Effector memory CD8-positive, alpha-beta T cell (primary cell): ENCODE measurements around the gene RPL22.

Source experiments
- ATAC-seq: fragments of 150-1000 bp; cut with Tn5 transposase; replicated peaks from 2 replicates; pipeline ENCODE4 v1.10.0; 2021; ENCODE audit warnings: mild to moderate bottlenecking, moderate library complexity
- DNase-seq, 3 experiments: peaks; one replicate each; pipeline ENCODE4 v3.0.0; 2021
- H3K27ac Mint-ChIP-seq, 2 donors: one replicate each; pipeline ENCODE4 v1.8.0; 2022; ENCODE audit warnings: mild to moderate bottlenecking in 2 of 2, mixed read lengths in 2 of 2, moderate library complexity in 2 of 2
- H3K27me3 Mint-ChIP-seq, 2 donors: one replicate each; pipeline ENCODE4 v1.8.0; 2022; ENCODE audit warnings: mixed read lengths in 2 of 2
- H3K36me3 Mint-ChIP-seq: one replicate; pipeline ENCODE4 v1.8.0; 2022; ENCODE audit warnings: mild to moderate bottlenecking, moderate library complexity, mixed read lengths; ENCODE audit not compliant: insufficient read depth
- H3K4me1 Mint-ChIP-seq, 2 donors: one replicate each; pipeline ENCODE4 v1.8.0; 2022; ENCODE audit warnings: low read depth in 2 of 2, mixed read lengths in 2 of 2
- H3K4me3 Mint-ChIP-seq, 2 donors: one replicate each; pipeline ENCODE4 v1.8.0; 2022; ENCODE audit warnings: mild to moderate bottlenecking in 2 of 2, mixed read lengths in 2 of 2, moderate library complexity in 2 of 2
- H3K9me3 Mint-ChIP-seq, 2 donors: one replicate each; pipeline ENCODE4 v1.8.0; 2022; ENCODE audit warnings: mixed read lengths in 2 of 2

RPL22 gene

GRCh38 chr1:6154525-6155319 lies 44.7 kb downstream of the RPL22 start:
- Mint-ChIP-seq H3K27me3 (peaks cover 14 to 25% of the 10 kb centered on the region in 2 donors), H3K4me1 (peaks cover 0 to 7% of the 10 kb centered on the region in 2 donors), H3K27ac (peak overlapping the region in 1 of 2 donors; percentile 68), H3K36me3 (no peaks in the 10 kb centered on the region), H3K4me3 (no peak overlapping the region), H3K9me3 (no peaks in the 10 kb centered on the region)
- DNase-seq (no peak), ATAC-seq (no peak)

GRCh38 chr1:6152882-6153281 lies 46.5 kb downstream of the RPL22 start:
- Mint-ChIP-seq H3K36me3 (no peaks in the 10 kb centered on the region), H3K9me3 (no peaks in the 10 kb centered on the region), H3K27me3 (peaks cover 13% of the 10 kb centered on the region in 2 donors), H3K27ac (no peak overlapping the region), H3K4me1 (peaks cover 0 to 10% of the 10 kb centered on the region in 2 donors), H3K4me3 (no peak overlapping the region)
- ATAC-seq (no peak), DNase-seq (no peak)

GRCh38 chr1:6152181-6152580 lies 47.2 kb downstream of the RPL22 start:
- Mint-ChIP-seq H3K4me3 (no peak overlapping the region), H3K27me3 (peaks cover 10 to 15% of the 10 kb centered on the region in 2 donors), H3K9me3 (no peaks in the 10 kb centered on the region), H3K36me3 (no peaks in the 10 kb centered on the region), H3K27ac (no peak overlapping the region), H3K4me1 (peaks cover 0 to 7% of the 10 kb centered on the region in 2 donors)
- DNase-seq (no peak), ATAC-seq (no peak)

GRCh38 chr1:6151291-6151822 lies 48.0 kb downstream of the RPL22 start:
- Mint-ChIP-seq H3K36me3 (no peaks in the 10 kb centered on the region), H3K9me3 (no peaks in the 10 kb centered on the region)
- no peak for ATAC-seq

GRCh38 chr1:6150006-6150938 lies 49.1 kb downstream of the RPL22 start:
- H3K27ac Mint-ChIP-seq, result no peak overlapping the region
- no peaks in the 10 kb centered on the region for H3K36me3 Mint-ChIP-seq
- no peaks in the 10 kb centered on the region for H3K9me3 Mint-ChIP-seq
- no peak for ATAC-seq
- H3K27me3 Mint-ChIP-seq, result peaks cover 25 to 26% of the 10 kb centered on the region in 2 donors
- peaks cover 0 to 5% of the 10 kb centered on the region in 2 donors for H3K4me1 Mint-ChIP-seq
- no peak for DNase-seq
- H3K4me3 Mint-ChIP-seq, result no peak overlapping the region

More at GRCh38 chr1:6151291-6151822, 48.0 kb downstream of the RPL22 start:
- Mint-ChIP-seq H3K27me3 (peaks cover 16 to 20% of the 10 kb centered on the region in 2 donors), H3K4me1 (peaks cover 0 to 7% of the 10 kb centered on the region in 2 donors), H3K27ac (no peak overlapping the region), H3K4me3 (no peak overlapping the region)
- DNase-seq, result no peak

- H3K36me3 Mint-ChIP-seq, result no peaks in the 10 kb centered on the region
- H3K27ac Mint-ChIP-seq, result no peak overlapping the region
- peaks cover 25 to 26% of the 10 kb centered on the region in 2 donors for H3K27me3 Mint-ChIP-seq
- H3K4me3 Mint-ChIP-seq, result no peak overlapping the region
- DNase-seq, result no peak
- H3K4me1 Mint-ChIP-seq, result peaks cover 0 to 3% of the 10 kb centered on the region in 2 donors
- H3K9me3 Mint-ChIP-seq, result no peaks in the 10 kb centered on the region
- ATAC-seq, result no peak
Measured at GRCh38 chr1:6149597-6149996, 49.8 kb downstream of the RPL22 start.

- peak; percentile 73 for ATAC-seq
- peaks cover 0 to 3% of the 10 kb centered on the region in 2 donors for H3K4me1 Mint-ChIP-seq
- no peaks in the 10 kb centered on the region for H3K9me3 Mint-ChIP-seq
- peaks cover 25 to 35% of the 10 kb centered on the region in 2 donors for H3K27me3 Mint-ChIP-seq
- DNase-seq, result peak; percentile 19 to 36 (median 31)
- H3K4me3 Mint-ChIP-seq, result peak overlapping the region; percentile 52 to 60
- no peak overlapping the region for H3K27ac Mint-ChIP-seq
- H3K36me3 Mint-ChIP-seq, result no peaks in the 10 kb centered on the region
Measured at GRCh38 chr1:6148497-6149241, 50.7 kb downstream of the RPL22 start.

GRCh38 chr1:6145864-6146410 lies 53.5 kb downstream of the RPL22 start:
- Mint-ChIP-seq H3K27me3 (peaks cover 19 to 35% of the 10 kb centered on the region in 2 donors), H3K9me3 (no peaks in the 10 kb centered on the region), H3K36me3 (no peaks in the 10 kb centered on the region), H3K4me3 (no peak overlapping the region), H3K4me1 (peaks cover 0 to 3% of the 10 kb centered on the region in 2 donors), H3K27ac (no peak overlapping the region)
- no peak for DNase-seq
- ATAC-seq, result no peak

GRCh38 chr1:6145396-6145750 lies 54.0 kb downstream of the RPL22 start:
- no peaks in the 10 kb centered on the region for H3K36me3 Mint-ChIP-seq
- H3K9me3 Mint-ChIP-seq, result no peaks in the 10 kb centered on the region
- peaks cover 19 to 35% of the 10 kb centered on the region in 2 donors for H3K27me3 Mint-ChIP-seq
- DNase-seq (no peak), ATAC-seq (no peak)
- peaks cover 0 to 3% of the 10 kb centered on the region in 2 donors for H3K4me1 Mint-ChIP-seq
- no peak overlapping the region for H3K27ac Mint-ChIP-seq
- H3K4me3 Mint-ChIP-seq, result no peak overlapping the region

GRCh38 chr1:6144647-6145395 lies 54.6 kb downstream of the RPL22 start:
- peaks cover 19 to 35% of the 10 kb centered on the region in 2 donors for H3K27me3 Mint-ChIP-seq
- no peak for DNase-seq
- peaks cover 0 to 3% of the 10 kb centered on the region in 2 donors for H3K4me1 Mint-ChIP-seq
- no peaks in the 10 kb centered on the region for H3K36me3 Mint-ChIP-seq
- no peak overlapping the region for H3K27ac Mint-ChIP-seq
- no peak overlapping the region for H3K4me3 Mint-ChIP-seq
- no peaks in the 10 kb centered on the region for H3K9me3 Mint-ChIP-seq
- no peak for ATAC-seq

GRCh38 chr1:6144175-6144574 lies 55.2 kb downstream of the RPL22 start:
- Mint-ChIP-seq H3K4me1 (peaks cover 0 to 3% of the 10 kb centered on the region in 2 donors), H3K9me3 (no peaks in the 10 kb centered on the region), H3K36me3 (no peaks in the 10 kb centered on the region), H3K27ac (no peak overlapping the region), H3K27me3 (peaks cover 19 to 35% of the 10 kb centered on the region in 2 donors), H3K4me3 (no peak overlapping the region)
- no peak for DNase-seq
- no peak for ATAC-seq

- Mint-ChIP-seq H3K4me1 (peaks cover 0 to 2% of the 10 kb centered on the region in 2 donors), H3K4me3 (no peak overlapping the region), H3K27me3 (peaks cover 17 to 34% of the 10 kb centered on the region in 2 donors), H3K36me3 (no peaks in the 10 kb centered on the region), H3K27ac (peak overlapping the region in 1 of 2 donors; percentile 85), H3K9me3 (no peaks in the 10 kb centered on the region)
- ATAC-seq, result no peak
- no peak for DNase-seq
Measured at GRCh38 chr1:6143395-6143794, 56.0 kb downstream of the RPL22 start.
